H1 (cell line): ENCODE data around the gene ADGRE2. TPM values are rescaled to one million over a fixed set of nuclear protein-coding genes. Genes with fewer than 3 reads are reported as not detected.

ENCODE experiments used
- CHD7 ChIP-seq: fragments of 300-600 bp; sonication (generic); IDR thresholded peaks from 2 replicates; pipeline ENCODE4 v1.7.1; 2012; ENCODE audit warnings: low read length, moderate library complexity, mild to moderate bottlenecking, inconsistent platforms; ENCODE audit not compliant: insufficient replicate concordance
- E2F6 ChIP-seq: IDR thresholded peaks from 2 replicates; pipeline ENCODE4 v1.6.1; 2012; ENCODE audit warnings: inconsistent platforms
- EGR1 ChIP-seq: IDR thresholded peaks from 2 replicates; pipeline ENCODE4 v1.6.1; 2011; ENCODE audit warnings: low read depth, low read length, borderline replicate concordance
- KDM5A ChIP-seq: fragments of 200-600 bp; IDR thresholded peaks from 2 replicates; pipeline ENCODE4 v1.7.1; 2012; ENCODE audit warnings: mild to moderate bottlenecking, low read length, inconsistent platforms, mixed read lengths
- NANOG ChIP-seq: IDR thresholded peaks from 2 replicates; pipeline ENCODE4 v1.6.1; 2011; ENCODE audit warnings: low read length, low read depth, mild to moderate bottlenecking, inconsistent platforms; ENCODE audit not compliant: insufficient read depth, poor library complexity, severe bottlenecking
- RBBP5 ChIP-seq: IDR thresholded peaks from 2 replicates; pipeline ENCODE4 v1.7.1; 2012; ENCODE audit warnings: low read depth, mild to moderate bottlenecking, inconsistent platforms, low read length, moderate library complexity, borderline replicate concordance
- RXRA ChIP-seq: IDR thresholded peaks from 2 replicates; pipeline ENCODE4 v1.6.1; 2011; ENCODE audit warnings: low read depth, mild to moderate bottlenecking, low read length, moderate library complexity; ENCODE audit not compliant: insufficient read depth
- SP2 ChIP-seq: IDR thresholded peaks from 2 replicates; pipeline ENCODE4 v1.6.1; 2012; ENCODE audit warnings: mild to moderate bottlenecking, low read length, inconsistent platforms
- USF2 ChIP-seq: IDR thresholded peaks from 2 replicates; pipeline ENCODE4 v1.6.1; 2011; ENCODE audit warnings: low read length, improper control_type of control experiment
- polyA plus RNA-seq, 7 experiments: library from polyadenylated mRNA; depleted of rRNA in 3 of 7; stranded (reverse) in 5 of 7; unstranded in 2 of 7; fragments of >200 nt in 5 of 7; fragments of 200-250 nt in 2 of 7; gene quantifications; 1 replicate in 5 of 7; 2 replicates in 1 of 7; 4 replicates in 1 of 7; pipeline versions ENCODE4 v1.2.1 to v1.2.3, GENCODE V29; 2011 to 2013; ENCODE audit warnings: missing spikeins in 2 of 7, mixed read lengths in 2 of 7
- total RNA-seq: library from RNA; stranded (reverse); fragmentation: NEBNext Ultra II Directional; extraction: Animal tissue kit (Norgen Biotek cat#: 25700); gene quantifications from 2 replicates; pipeline ENCODE4 v1.2.1, GENCODE V29; 2021

ADGRE2 gene
- total and polyA plus RNA-seq, 2 of the 8 experiments (the other 6 are each of a cell fraction or from before 2014, with no cell fraction given): 2.0 to 4.5 TPM

GRCh38 chr19:14814982-14815652 lies 36.8 kb upstream of the ADGRE2 start (continued):
- TF ChIP-seq CHD7: no peak
- no peak for TF ChIP-seq NANOG
- no peak for TF ChIP-seq USF2
- TF ChIP-seq KDM5A: no peak
- TF ChIP-seq RXRA: no peak
- TF ChIP-seq RBBP5: no peak
- no peak for TF ChIP-seq E2F6
- TF ChIP-seq EGR1: no peak
- no peak for TF ChIP-seq SP2
